ENCODE data around the gene GPR17. TPM values are rescaled to one million over a fixed set of nuclear protein-coding genes. Genes with fewer than 3 reads are reported as not detected.

GPR17 gene
- total and polyA plus RNA-seq, 2 experiments from 2014 or later: not detected

- no peaks in the 10 kb centered on the region for H3K27me3 ChIP-seq (ENCODE audit: insufficient read depth)
- TF ChIP-seq STAT1 (IDR thresholded peaks at IDR 0.05; ENCODE audit: unreplicated experiment) (no peak), NANOG (IDR thresholded peaks at IDR 0.05; ENCODE audit: borderline replicate concordance) (no peak), ZNF114 (CRISPR knock-in tag; IDR thresholded peaks at IDR 0.05) (no peak), ZNF331 (CRISPR knock-in tag; IDR thresholded peaks at IDR 0.05; ENCODE audit: low read depth) (no peak), REST (IDR thresholded peaks at IDR 0.05; ENCODE audit: unreplicated experiment) (no peak), EZH2 (IDR thresholded peaks at IDR 0.05; ENCODE audit: low read depth, unreplicated experiment) (no peak), JUNB (IDR thresholded peaks at IDR 0.05; ENCODE audit: unreplicated experiment) (no peak)
- TF ChIP-seq, protein P1, sequence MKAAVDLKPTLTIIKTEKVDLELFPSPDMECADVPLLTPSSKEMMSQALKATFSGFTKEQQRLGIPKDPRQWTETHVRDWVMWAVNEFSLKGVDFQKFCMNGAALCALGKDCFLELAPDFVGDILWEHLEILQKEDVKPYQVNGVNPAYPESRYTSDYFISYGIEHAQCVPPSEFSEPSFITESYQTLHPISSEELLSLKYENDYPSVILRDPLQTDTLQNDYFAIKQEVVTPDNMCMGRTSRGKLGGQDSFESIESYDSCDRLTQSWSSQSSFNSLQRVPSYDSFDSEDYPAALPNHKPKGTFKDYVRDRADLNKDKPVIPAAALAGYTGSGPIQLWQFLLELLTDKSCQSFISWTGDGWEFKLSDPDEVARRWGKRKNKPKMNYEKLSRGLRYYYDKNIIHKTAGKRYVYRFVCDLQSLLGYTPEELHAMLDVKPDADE (IDR thresholded peaks at IDR 0.05): no peak
- TF ChIP-seq, protein P2, sequence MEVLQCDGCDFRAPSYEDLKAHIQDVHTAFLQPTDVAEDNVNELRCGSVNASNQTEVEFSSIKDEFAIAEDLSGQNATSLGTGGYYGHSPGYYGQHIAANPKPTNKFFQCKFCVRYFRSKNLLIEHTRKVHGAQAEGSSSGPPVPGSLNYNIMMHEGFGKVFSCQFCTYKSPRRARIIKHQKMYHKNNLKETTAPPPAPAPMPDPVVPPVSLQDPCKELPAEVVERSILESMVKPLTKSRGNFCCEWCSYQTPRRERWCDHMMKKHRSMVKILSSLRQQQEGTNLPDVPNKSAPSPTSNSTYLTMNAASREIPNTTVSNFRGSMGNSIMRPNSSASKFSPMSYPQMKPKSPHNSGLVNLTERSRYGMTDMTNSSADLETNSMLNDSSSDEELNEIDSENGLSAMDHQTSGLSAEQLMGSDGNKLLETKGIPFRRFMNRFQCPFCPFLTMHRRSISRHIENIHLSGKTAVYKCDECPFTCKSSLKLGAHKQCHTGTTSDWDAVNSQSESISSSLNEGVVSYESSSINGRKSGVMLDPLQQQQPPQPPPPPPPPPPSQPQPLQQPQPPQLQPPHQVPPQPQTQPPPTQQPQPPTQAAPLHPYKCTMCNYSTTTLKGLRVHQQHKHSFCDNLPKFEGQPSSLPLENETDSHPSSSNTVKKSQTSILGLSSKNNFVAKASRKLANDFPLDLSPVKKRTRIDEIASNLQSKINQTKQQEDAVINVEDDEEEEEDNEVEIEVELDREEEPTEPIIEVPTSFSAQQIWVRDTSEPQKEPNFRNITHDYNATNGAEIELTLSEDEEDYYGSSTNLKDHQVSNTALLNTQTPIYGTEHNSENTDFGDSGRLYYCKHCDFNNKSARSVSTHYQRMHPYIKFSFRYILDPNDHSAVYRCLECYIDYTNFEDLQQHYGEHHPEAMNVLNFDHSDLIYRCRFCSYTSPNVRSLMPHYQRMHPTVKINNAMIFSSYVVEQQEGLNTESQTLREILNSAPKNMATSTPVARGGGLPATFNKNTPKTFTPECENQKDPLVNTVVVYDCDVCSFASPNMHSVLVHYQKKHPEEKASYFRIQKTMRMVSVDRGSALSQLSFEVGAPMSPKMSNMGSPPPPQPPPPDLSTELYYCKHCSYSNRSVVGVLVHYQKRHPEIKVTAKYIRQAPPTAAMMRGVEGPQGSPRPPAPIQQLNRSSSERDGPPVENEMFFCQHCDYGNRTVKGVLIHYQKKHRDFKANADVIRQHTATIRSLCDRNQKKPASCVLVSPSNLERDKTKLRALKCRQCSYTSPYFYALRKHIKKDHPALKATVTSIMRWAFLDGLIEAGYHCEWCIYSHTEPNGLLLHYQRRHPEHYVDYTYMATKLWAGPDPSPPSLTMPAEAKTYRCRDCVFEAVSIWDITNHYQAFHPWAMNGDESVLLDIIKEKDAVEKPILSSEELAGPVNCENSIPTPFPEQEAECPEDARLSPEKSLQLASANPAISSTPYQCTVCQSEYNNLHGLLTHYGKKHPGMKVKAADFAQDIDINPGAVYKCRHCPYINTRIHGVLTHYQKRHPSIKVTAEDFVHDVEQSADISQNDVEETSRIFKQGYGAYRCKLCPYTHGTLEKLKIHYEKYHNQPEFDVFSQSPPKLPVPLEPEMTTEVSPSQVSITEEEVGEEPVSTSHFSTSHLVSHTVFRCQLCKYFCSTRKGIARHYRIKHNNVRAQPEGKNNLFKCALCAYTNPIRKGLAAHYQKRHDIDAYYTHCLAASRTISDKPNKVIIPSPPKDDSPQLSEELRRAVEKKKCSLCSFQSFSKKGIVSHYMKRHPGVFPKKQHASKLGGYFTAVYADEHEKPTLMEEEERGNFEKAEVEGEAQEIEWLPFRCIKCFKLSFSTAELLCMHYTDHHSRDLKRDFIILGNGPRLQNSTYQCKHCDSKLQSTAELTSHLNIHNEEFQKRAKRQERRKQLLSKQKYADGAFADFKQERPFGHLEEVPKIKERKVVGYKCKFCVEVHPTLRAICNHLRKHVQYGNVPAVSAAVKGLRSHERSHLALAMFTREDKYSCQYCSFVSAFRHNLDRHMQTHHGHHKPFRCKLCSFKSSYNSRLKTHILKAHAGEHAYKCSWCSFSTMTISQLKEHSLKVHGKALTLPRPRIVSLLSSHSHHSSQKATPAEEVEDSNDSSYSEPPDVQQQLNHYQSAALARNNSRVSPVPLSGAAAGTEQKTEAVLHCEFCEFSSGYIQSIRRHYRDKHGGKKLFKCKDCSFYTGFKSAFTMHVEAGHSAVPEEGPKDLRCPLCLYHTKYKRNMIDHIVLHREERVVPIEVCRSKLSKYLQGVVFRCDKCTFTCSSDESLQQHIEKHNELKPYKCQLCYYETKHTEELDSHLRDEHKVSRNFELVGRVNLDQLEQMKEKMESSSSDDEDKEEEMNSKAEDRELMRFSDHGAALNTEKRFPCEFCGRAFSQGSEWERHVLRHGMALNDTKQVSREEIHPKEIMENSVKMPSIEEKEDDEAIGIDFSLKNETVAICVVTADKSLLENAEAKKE (CRISPR knock-in tag; IDR thresholded peaks at IDR 0.05): no peak
- TF ChIP-seq, protein P3, sequence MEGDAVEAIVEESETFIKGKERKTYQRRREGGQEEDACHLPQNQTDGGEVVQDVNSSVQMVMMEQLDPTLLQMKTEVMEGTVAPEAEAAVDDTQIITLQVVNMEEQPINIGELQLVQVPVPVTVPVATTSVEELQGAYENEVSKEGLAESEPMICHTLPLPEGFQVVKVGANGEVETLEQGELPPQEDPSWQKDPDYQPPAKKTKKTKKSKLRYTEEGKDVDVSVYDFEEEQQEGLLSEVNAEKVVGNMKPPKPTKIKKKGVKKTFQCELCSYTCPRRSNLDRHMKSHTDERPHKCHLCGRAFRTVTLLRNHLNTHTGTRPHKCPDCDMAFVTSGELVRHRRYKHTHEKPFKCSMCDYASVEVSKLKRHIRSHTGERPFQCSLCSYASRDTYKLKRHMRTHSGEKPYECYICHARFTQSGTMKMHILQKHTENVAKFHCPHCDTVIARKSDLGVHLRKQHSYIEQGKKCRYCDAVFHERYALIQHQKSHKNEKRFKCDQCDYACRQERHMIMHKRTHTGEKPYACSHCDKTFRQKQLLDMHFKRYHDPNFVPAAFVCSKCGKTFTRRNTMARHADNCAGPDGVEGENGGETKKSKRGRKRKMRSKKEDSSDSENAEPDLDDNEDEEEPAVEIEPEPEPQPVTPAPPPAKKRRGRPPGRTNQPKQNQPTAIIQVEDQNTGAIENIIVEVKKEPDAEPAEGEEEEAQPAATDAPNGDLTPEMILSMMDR (conservative IDR thresholded peaks at IDR 0.05; ENCODE audit: low read depth in 2 of 2): no peak
- Mint-ChIP-seq H3K27ac (no peak overlapping the region), H3K36me3 (ENCODE audit: low read depth) (no peaks in the 10 kb centered on the region; the same call in 2 of the 3 replicates), H3K9me3 (no peaks in the 10 kb centered on the region), H3K4me1 (peaks cover 6% of the 10 kb centered on the region; the same call in 2 of the 3 replicates), H3K4me3 (no peak overlapping the region), H3K27me3 (ENCODE audit: insufficient read depth, low read depth, poor library complexity) (peaks cover 20% of the 10 kb centered on the region)
- H3K4me2 ChIP-seq: no peak overlapping the region
- no peaks in the 10 kb centered on the region for H3K9me2 ChIP-seq (ENCODE audit: insufficient read depth)
- no peaks in the 10 kb centered on the region for H3K4me1 ChIP-seq (ENCODE audit: insufficient read depth)
- no peak overlapping the region for H3K4me3 ChIP-seq
- H3F3A ChIP-seq (replicated peaks; ENCODE audit: low read depth): no peaks in the 10 kb centered on the region
- no peak overlapping the region for H2AFZ ChIP-seq
- H3K27ac ChIP-seq (ENCODE audit: low read depth): no peak overlapping the region
- ATAC-seq: no peak
- DNase-seq (ENCODE audit: low spot score): no peak
- no peaks in the 10 kb centered on the region for H3K36me3 ChIP-seq (ENCODE audit: insufficient read depth)
- no peaks in the 10 kb centered on the region; the same call in 1 of the 2 replicates for H4K20me1 ChIP-seq (replicated peaks; ENCODE audit: insufficient read depth)
- H3K79me2 ChIP-seq (replicated peaks; ENCODE audit: insufficient read depth): no peaks in the 10 kb centered on the region
Observed at GRCh38 chr2:127656569-127657231, 10.7 kb downstream of the GPR17 start.

Data from GM23338 (cell line).